ENCODE results near the gene TENM3.
"Not testable (repeated sequence)": the region's sequence is repeated elsewhere in the genome, so short reads cannot be mapped to it uniquely, and the experiment has no call there.

Gene TENM3

GRCh38 chr4:182225257-182225852, 17.8 kb upstream of the TENM3 start:
- Histone ChIP-seq H3K27me3 (replicated peaks; ENCODE audit: control insufficient read depth, insufficient read depth, low read length, poor library complexity, severe bottlenecking) (no peaks in the 10 kb centered on the region), H3K9me3 (ENCODE audit: control insufficient read depth, low read length) (no peaks in the 10 kb centered on the region), H3K4me1 (ENCODE audit: control insufficient read depth, insufficient read depth, low read length, poor library complexity, severe bottlenecking) (no peaks in the 10 kb centered on the region), H3K27ac (ENCODE audit: insufficient read depth, low read length, poor library complexity, severe bottlenecking) (no peak overlapping the region), H3K4me3 (ENCODE audit: insufficient read depth, low read depth, low read length, poor library complexity, severe bottlenecking) (no peak overlapping the region), H3K36me3 (ENCODE audit: control insufficient read depth, insufficient read depth, low read length) (no peaks in the 10 kb centered on the region)
- no peak for DNase-seq

GRCh38 chr4:182227611-182228010, 15.6 kb upstream of the TENM3 start:
- no peaks in the 10 kb centered on the region for H3K4me1 ChIP-seq (ENCODE audit: control insufficient read depth, insufficient read depth, low read length, poor library complexity, severe bottlenecking)
- no peaks in the 10 kb centered on the region for H3K9me3 ChIP-seq (ENCODE audit: control insufficient read depth, low read length)
- no peak overlapping the region for H3K4me3 ChIP-seq (ENCODE audit: insufficient read depth, low read depth, low read length, poor library complexity, severe bottlenecking)
- no peaks in the 10 kb centered on the region for H3K36me3 ChIP-seq (ENCODE audit: control insufficient read depth, insufficient read depth, low read length)
- H3K27ac ChIP-seq (ENCODE audit: insufficient read depth, low read length, poor library complexity, severe bottlenecking), result no peak overlapping the region
- H3K27me3 ChIP-seq (replicated peaks; ENCODE audit: control insufficient read depth, insufficient read depth, low read length, poor library complexity, severe bottlenecking), result no peaks in the 10 kb centered on the region
- DNase-seq, result no peak

GRCh38 chr4:182228991-182229577, 14.1 kb upstream of the TENM3 start:
- no peak for DNase-seq
- H3K4me3 ChIP-seq (ENCODE audit: insufficient read depth, low read depth, low read length, poor library complexity, severe bottlenecking), result no peak overlapping the region
- no peaks in the 10 kb centered on the region for H3K9me3 ChIP-seq (ENCODE audit: control insufficient read depth, low read length)
- no peaks in the 10 kb centered on the region for H3K36me3 ChIP-seq (ENCODE audit: control insufficient read depth, insufficient read depth, low read length)
- H3K27ac ChIP-seq (ENCODE audit: insufficient read depth, low read length, poor library complexity, severe bottlenecking), result no peak overlapping the region
- no peaks in the 10 kb centered on the region for H3K27me3 ChIP-seq (replicated peaks; ENCODE audit: control insufficient read depth, insufficient read depth, low read length, poor library complexity, severe bottlenecking)
- no peaks in the 10 kb centered on the region for H3K4me1 ChIP-seq (ENCODE audit: control insufficient read depth, insufficient read depth, low read length, poor library complexity, severe bottlenecking)

- H3K4me1 ChIP-seq (ENCODE audit: control insufficient read depth, insufficient read depth, low read length, poor library complexity, severe bottlenecking), result no peaks in the 10 kb centered on the region
- no peaks in the 10 kb centered on the region for H3K9me3 ChIP-seq (ENCODE audit: control insufficient read depth, low read length)
- DNase-seq, result no peak
- H3K27me3 ChIP-seq (replicated peaks; ENCODE audit: control insufficient read depth, insufficient read depth, low read length, poor library complexity, severe bottlenecking), result no peaks in the 10 kb centered on the region
- no peaks in the 10 kb centered on the region for H3K36me3 ChIP-seq (ENCODE audit: control insufficient read depth, insufficient read depth, low read length)
- no peak overlapping the region for H3K27ac ChIP-seq (ENCODE audit: insufficient read depth, low read length, poor library complexity, severe bottlenecking)
- H3K4me3 ChIP-seq (ENCODE audit: insufficient read depth, low read depth, low read length, poor library complexity, severe bottlenecking), result no peak overlapping the region
These were observed 12.9 kb upstream of the TENM3 start for GRCh38 chr4:182230256-182230655.

GRCh38 chr4:182231080-182231479, 12.1 kb upstream of the TENM3 start:
- Histone ChIP-seq H3K4me1 (ENCODE audit: control insufficient read depth, insufficient read depth, low read length, poor library complexity, severe bottlenecking) (no peaks in the 10 kb centered on the region), H3K36me3 (ENCODE audit: control insufficient read depth, insufficient read depth, low read length) (no peaks in the 10 kb centered on the region), H3K9me3 (ENCODE audit: control insufficient read depth, low read length) (no peaks in the 10 kb centered on the region), H3K27ac (ENCODE audit: insufficient read depth, low read length, poor library complexity, severe bottlenecking) (no peak overlapping the region), H3K4me3 (ENCODE audit: insufficient read depth, low read depth, low read length, poor library complexity, severe bottlenecking) (no peak overlapping the region), H3K27me3 (replicated peaks; ENCODE audit: control insufficient read depth, insufficient read depth, low read length, poor library complexity, severe bottlenecking) (no peaks in the 10 kb centered on the region)
- no peak for DNase-seq

- no peaks in the 10 kb centered on the region for H3K9me3 ChIP-seq (ENCODE audit: control insufficient read depth, low read length)
- H3K36me3 ChIP-seq (ENCODE audit: control insufficient read depth, insufficient read depth, low read length), result no peaks in the 10 kb centered on the region
- no peaks in the 10 kb centered on the region for H3K4me1 ChIP-seq (ENCODE audit: control insufficient read depth, insufficient read depth, low read length, poor library complexity, severe bottlenecking)
- no peak overlapping the region for H3K4me3 ChIP-seq (ENCODE audit: insufficient read depth, low read depth, low read length, poor library complexity, severe bottlenecking)
- H3K27me3 ChIP-seq (replicated peaks; ENCODE audit: control insufficient read depth, insufficient read depth, low read length, poor library complexity, severe bottlenecking), result no peaks in the 10 kb centered on the region
- no peak for DNase-seq
- no peak overlapping the region for H3K27ac ChIP-seq (ENCODE audit: insufficient read depth, low read length, poor library complexity, severe bottlenecking)
These were observed 11.7 kb upstream of the TENM3 start for GRCh38 chr4:182231496-182231895.

GRCh38 chr4:182233310-182234090, 9.7 kb upstream of the TENM3 start:
- Histone ChIP-seq H3K4me3 (ENCODE audit: insufficient read depth, low read depth, low read length, poor library complexity, severe bottlenecking) (no peak overlapping the region), H3K4me1 (ENCODE audit: control insufficient read depth, insufficient read depth, low read length, poor library complexity, severe bottlenecking) (no peaks in the 10 kb centered on the region), H3K9me3 (ENCODE audit: control insufficient read depth, low read length) (no peaks in the 10 kb centered on the region), H3K27me3 (replicated peaks; ENCODE audit: control insufficient read depth, insufficient read depth, low read length, poor library complexity, severe bottlenecking) (no peaks in the 10 kb centered on the region), H3K36me3 (ENCODE audit: control insufficient read depth, insufficient read depth, low read length) (no peaks in the 10 kb centered on the region), H3K27ac (ENCODE audit: insufficient read depth, low read length, poor library complexity, severe bottlenecking) (no peak overlapping the region)
- DNase-seq, result no peak

GRCh38 chr4:182235021-182235795, 8.0 kb upstream of the TENM3 start:
- H3K36me3 ChIP-seq (ENCODE audit: control insufficient read depth, insufficient read depth, low read length), result no peaks in the 10 kb centered on the region
- H3K27me3 ChIP-seq (replicated peaks; ENCODE audit: control insufficient read depth, insufficient read depth, low read length, poor library complexity, severe bottlenecking), result no peaks in the 10 kb centered on the region
- no peaks in the 10 kb centered on the region for H3K9me3 ChIP-seq (ENCODE audit: control insufficient read depth, low read length)
- no peak overlapping the region for H3K4me3 ChIP-seq (ENCODE audit: insufficient read depth, low read depth, low read length, poor library complexity, severe bottlenecking)
- no peaks in the 10 kb centered on the region for H3K4me1 ChIP-seq (ENCODE audit: control insufficient read depth, insufficient read depth, low read length, poor library complexity, severe bottlenecking)
- H3K27ac ChIP-seq (ENCODE audit: insufficient read depth, low read length, poor library complexity, severe bottlenecking), result no peak overlapping the region
- no peak for DNase-seq

GRCh38 chr4:182236186-182236585, 7.0 kb upstream of the TENM3 start:
- no peak for DNase-seq
- H3K9me3 ChIP-seq (ENCODE audit: control insufficient read depth, low read length), result no peaks in the 10 kb centered on the region
- no peaks in the 10 kb centered on the region for H3K27me3 ChIP-seq (replicated peaks; ENCODE audit: control insufficient read depth, insufficient read depth, low read length, poor library complexity, severe bottlenecking)
- no peaks in the 10 kb centered on the region for H3K36me3 ChIP-seq (ENCODE audit: control insufficient read depth, insufficient read depth, low read length)
- no peak overlapping the region for H3K4me3 ChIP-seq (ENCODE audit: insufficient read depth, low read depth, low read length, poor library complexity, severe bottlenecking)
- no peak overlapping the region for H3K27ac ChIP-seq (ENCODE audit: insufficient read depth, low read length, poor library complexity, severe bottlenecking)
- H3K4me1 ChIP-seq (ENCODE audit: control insufficient read depth, insufficient read depth, low read length, poor library complexity, severe bottlenecking), result no peaks in the 10 kb centered on the region

GRCh38 chr4:182237010-182237409, 6.2 kb upstream of the TENM3 start:
- H3K36me3 ChIP-seq (ENCODE audit: control insufficient read depth, insufficient read depth, low read length); H3K9me3 ChIP-seq (ENCODE audit: control insufficient read depth, low read length); H3K4me1 ChIP-seq (ENCODE audit: control insufficient read depth, insufficient read depth, low read length, poor library complexity, severe bottlenecking); H3K4me3 ChIP-seq (ENCODE audit: insufficient read depth, low read depth, low read length, poor library complexity, severe bottlenecking); DNase-seq; H3K27me3 ChIP-seq (replicated peaks; ENCODE audit: control insufficient read depth, insufficient read depth, low read length, poor library complexity, severe bottlenecking); H3K27ac ChIP-seq (ENCODE audit: insufficient read depth, low read length, poor library complexity, severe bottlenecking): not testable (repeated sequence)

Measured in effector memory CD4-positive, alpha-beta T cell (primary cell).